Motor neuron (in vitro differentiated cells): ENCODE results near the gene COL21A1. TPM values are rescaled to one million over a fixed set of nuclear protein-coding genes. Genes with fewer than 3 reads are reported as not detected.

ENCODE experiments used
- ATAC-seq, 8 experiments: fragments of 200-7000 bp; cut with Tn5 transposase; replicated peaks in 6 of 8; 2 replicates each; pipeline ENCODE4 v1.8.0; 2021; ENCODE audit warnings: mild to moderate bottlenecking in 8 of 8, moderate library complexity in 8 of 8
- H3K27ac ChIP-seq, 2 donors: fragments of 250-450 bp; sonication (Bioruptor Pico); 2 replicates each; pipeline ENCODE4 v1.9.0; 2021; ENCODE audit warnings: antibody characterized with exemption in 2 of 2, mild to moderate bottlenecking in 2 of 2, moderate library complexity in 1 of 2
- H3K4me1 ChIP-seq, 2 donors: fragments of 250-450 bp; sonication (Bioruptor Pico); replicated peaks in 1 of 2; 2 replicates each; pipeline ENCODE4 v1.6.1; 2021; ENCODE audit warnings: antibody characterized with exemption in 2 of 2, mild to moderate bottlenecking in 2 of 2, moderate library complexity in 1 of 2
- H3K4me3 ChIP-seq, 5 donors: fragments of 250-450 bp; sonication (Bioruptor Pico); 2 replicates each; pipeline ENCODE4 v1.9.0; 2021; ENCODE audit warnings: antibody characterized with exemption in 5 of 5, mild to moderate bottlenecking in 5 of 5, moderate library complexity in 4 of 5
- WGBS, 10 experiments: fragments of 450-650 bp; shearing (Covaris generic); methylation state at CpG; one replicate each; pipeline ENCODE4 v1.0.0; 2022; 5-methylcytosine and 5-hydroxymethylcytosine counted together
- in situ Hi-C, 9 experiments: fragments of 400-800 bp; cut with MboI; loops; one replicate each; pipeline ENCODE4 v1.15.0; 2021; ENCODE audit warnings: low sequenced_read_pairs in 9 of 9, low pct_unique_long_range_greater_than_20kb in 2 of 9; ENCODE audit not compliant: unreplicated experiment in 9 of 9
- total RNA-seq, 8 experiments: library from RNA; unstranded; fragments of 300-600 nt; gene quantifications; 2 replicates each; pipeline versions ENCODE4 v1.2.3 to v1.2.4, GENCODE V29; 2022

The COL21A1 gene
- total RNA-seq, 8 experiments from 2014 or later = 0.05 to 124 (median 0.62) TPM

GRCh38 chr6:56214041-56214702 lies 33.2 kb downstream of the COL21A1 start:
- in situ Hi-C loops = no loop called here
- Histone ChIP-seq H3K4me3 (no peak overlapping the region), H3K27ac (no peak overlapping the region), H3K4me1 (no peaks in the 10 kb centered on the region)
- no peak for ATAC-seq

- Histone ChIP-seq H3K4me3 (no peak overlapping the region), H3K4me1 (no peaks in the 10 kb centered on the region), H3K27ac (no peak overlapping the region)
- in situ Hi-C loops = no loop called here
- WGBS, 10 experiments = 0 to 70% (median 45%) methylated on average over 1 to 2 of the region's 2 CpGs
- no peak for ATAC-seq
These were observed 35.7 kb downstream of the COL21A1 start for GRCh38 chr6:56211724-56212123.

DNA sequence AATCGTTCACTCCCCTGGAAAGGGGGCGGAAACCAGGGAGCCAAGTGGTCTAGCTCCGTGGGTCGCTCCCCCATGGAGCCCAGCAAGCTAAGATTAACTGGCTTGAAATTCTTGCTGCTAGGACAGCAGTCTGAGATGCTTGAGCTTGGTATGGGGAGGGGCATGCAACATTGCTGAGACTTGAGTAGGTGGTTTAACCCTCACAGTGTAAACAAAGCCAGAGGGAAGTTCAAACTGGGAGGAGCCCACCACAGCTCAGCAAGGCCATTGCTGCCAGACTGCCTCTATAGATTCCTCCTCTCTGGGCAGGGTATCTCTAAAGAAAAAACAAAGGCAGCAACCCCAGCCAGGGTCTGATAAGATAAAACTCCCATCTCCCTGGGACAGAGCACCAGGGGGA lies 43.2 kb downstream of the COL21A1 start:
- ATAC-seq = no peak
- no peak overlapping the region for H3K27ac ChIP-seq
- 93 to 100% (median 95%) methylated on average over 2 to 3 of the region's 4 CpGs; no CpG with 5 or more reads in 7 of the 10 experiments for WGBS, 10 experiments
- H3K4me3 ChIP-seq = no peak overlapping the region
- in situ Hi-C loops = no loop called here
- no peaks in the 10 kb centered on the region for H3K4me1 ChIP-seq

GRCh38 chr6:56199956-56200355 lies 47.4 kb downstream of the COL21A1 start:
- Histone ChIP-seq H3K4me1 (no peaks in the 10 kb centered on the region), H3K4me3 (no peak overlapping the region), H3K27ac (no peak overlapping the region)
- in situ Hi-C loops = no loop called here
- whole genome bisulfite sequencing, 10 experiments = 20 to 100% (median 66%) methylated on average over 1 to 3 of the region's 3 CpGs; no CpG with 5 or more reads in 2 of the 10 experiments
- ATAC-seq = no peak

- Histone ChIP-seq H3K4me1 (no peaks in the 10 kb centered on the region), H3K27ac (no peak overlapping the region), H3K4me3 (no peak overlapping the region)
- in situ Hi-C loops = no loop called here
- ATAC-seq = no peak
- 86 to 100% (median 93%) methylated on average over 1 to 5 of the region's 5 CpGs; no CpG with 5 or more reads in 2 of the 10 experiments for WGBS, 10 experiments
These were observed 53.5 kb downstream of the COL21A1 start for GRCh38 chr6:56193846-56194245.

DNA sequence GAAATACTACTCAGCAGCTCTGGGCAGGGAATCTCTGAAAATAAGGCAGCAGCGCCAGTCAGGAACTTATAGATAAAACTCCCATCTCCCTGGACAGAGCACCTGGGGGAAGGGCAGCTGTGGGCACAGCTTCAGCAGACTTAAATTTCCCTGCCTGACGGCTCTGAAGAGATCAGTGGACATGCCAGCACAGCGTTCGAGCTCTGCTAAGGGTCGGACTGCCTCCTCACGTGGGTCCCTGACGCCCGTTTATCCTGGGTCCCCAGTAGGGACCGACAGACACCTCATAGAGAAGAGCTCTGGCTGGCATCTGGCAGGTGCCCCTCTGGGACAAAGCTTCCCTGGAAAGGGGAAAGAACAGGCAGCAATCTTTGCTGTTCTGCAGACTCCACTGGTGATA lies 59.0 kb downstream of the COL21A1 start:
- Histone ChIP-seq H3K4me1 (no peaks in the 10 kb centered on the region), H3K4me3 (no peak overlapping the region), H3K27ac (no peak overlapping the region)
- no peak for ATAC-seq
- in situ Hi-C loops = no loop called here
- 57 to 100% (median 88%) methylated on average over 1 to 9 of the region's 9 CpGs; no CpG with 5 or more reads in 2 of the 10 experiments for WGBS, 10 experiments

DNA sequence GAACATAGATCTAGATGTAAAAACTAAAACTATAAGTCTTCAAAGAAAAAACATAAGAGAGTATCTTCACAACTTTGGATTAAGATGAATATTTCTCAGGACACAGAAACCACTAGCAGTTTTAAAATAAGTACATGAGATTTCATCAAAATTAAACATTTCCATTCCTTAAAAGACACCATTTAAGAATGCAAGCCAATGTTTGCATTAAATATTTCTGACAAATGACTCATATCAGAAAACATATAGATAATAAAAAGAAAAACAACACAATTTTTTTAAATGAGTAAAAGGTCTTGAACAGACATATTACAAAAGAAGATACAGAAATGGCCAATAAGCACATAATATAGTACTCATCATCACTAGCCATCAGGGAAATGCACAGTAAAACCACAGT lies 59.7 kb downstream of the COL21A1 start:
- H3K27ac ChIP-seq = no peak overlapping the region
- no peak for ATAC-seq
- in situ Hi-C loops = no loop called here
- no peak overlapping the region for H3K4me3 ChIP-seq
- no peaks in the 10 kb centered on the region for H3K4me1 ChIP-seq

GRCh38 chr6:56176741-56177140 lies 70.6 kb downstream of the COL21A1 start:
- in situ Hi-C loops = no loop called here
- Histone ChIP-seq H3K4me3 (no peak overlapping the region), H3K27ac (no peak overlapping the region), H3K4me1 (no peaks in the 10 kb centered on the region)
- ATAC-seq = no peak

GRCh38 chr6:56173228-56173627 lies 74.2 kb downstream of the COL21A1 start:
- in situ Hi-C loops = no loop called here
- ATAC-seq = no peak
- WGBS, 10 experiments = no CpG with 5 or more reads among the region's 1 CpG

GRCh38 chr6:56172144-56172543 lies 75.2 kb downstream of the COL21A1 start:
- Histone ChIP-seq H3K4me3 (no peak overlapping the region), H3K4me1 (no peaks in the 10 kb centered on the region), H3K27ac (no peak overlapping the region)
- no peak for ATAC-seq
- in situ Hi-C loops = no loop called here
- 43 to 90% (median 67%) methylated on average over 1 to 2 of the region's 2 CpGs; no CpG with 5 or more reads in 1 of the 10 experiments for whole genome bisulfite sequencing, 10 experiments

More at GRCh38 chr6:56173228-56173627, 74.2 kb downstream of the COL21A1 start:
- no peaks in the 10 kb centered on the region for H3K4me1 ChIP-seq
- no peak overlapping the region for H3K4me3 ChIP-seq
- H3K27ac ChIP-seq = no peak overlapping the region

- in situ Hi-C loops = no loop called here
- Histone ChIP-seq H3K4me3 (no peak overlapping the region), H3K27ac (no peak overlapping the region), H3K4me1 (no peaks in the 10 kb centered on the region)
- 17 to 100% (median 83%) methylated on average over 1 of the region's 1 CpG; no CpG with 5 or more reads in 1 of the 10 experiments for WGBS, 10 experiments
- no peak for ATAC-seq
These were observed 78.0 kb downstream of the COL21A1 start for GRCh38 chr6:56169366-56169765.

DNA sequence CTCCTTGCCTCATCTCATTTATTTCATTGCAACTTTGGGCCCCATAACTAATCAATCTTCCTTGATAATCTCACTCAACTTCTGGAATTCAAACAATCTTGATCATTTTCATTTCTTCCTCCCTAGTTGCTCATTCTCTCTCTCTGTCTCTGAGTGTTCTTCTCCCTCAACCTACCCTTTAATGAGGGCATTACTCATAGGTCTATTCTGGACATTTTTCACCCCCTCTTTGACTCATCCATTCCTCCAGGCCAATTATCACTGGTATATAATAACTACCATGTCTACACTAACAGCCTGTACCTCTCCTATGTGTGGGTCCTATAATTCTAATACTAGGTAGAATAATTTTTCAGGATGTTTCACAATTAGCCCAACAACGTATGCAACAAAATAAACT lies 78.8 kb downstream of the COL21A1 start:
- in situ Hi-C loops = no loop called here
- Histone ChIP-seq H3K27ac (no peak overlapping the region), H3K4me3 (no peak overlapping the region), H3K4me1 (no peaks in the 10 kb centered on the region)
- WGBS, 10 experiments = 17 to 33% (median 29%) methylated on average over 1 of the region's 1 CpG; no CpG with 5 or more reads in 6 of the 10 experiments
- no peak for ATAC-seq

- Histone ChIP-seq H3K4me3 (no peak overlapping the region), H3K27ac (no peak overlapping the region), H3K4me1 (no peaks in the 10 kb centered on the region)
- 9 to 100% (median 100%) methylated on average over 1 of the region's 1 CpG; no CpG with 5 or more reads in 1 of the 10 experiments for WGBS, 10 experiments
- in situ Hi-C loops = no loop called here
- no peak for ATAC-seq
These were observed 85.3 kb downstream of the COL21A1 start for GRCh38 chr6:56162081-56162480.

- no peaks in the 10 kb centered on the region for H3K4me1 ChIP-seq
- in situ Hi-C loops = no loop called here
- H3K4me3 ChIP-seq = no peak overlapping the region
- WGBS, 10 experiments = 48 to 100% (median 86%) methylated on average over 2 of the region's 2 CpGs; no CpG with 5 or more reads in 2 of the 10 experiments
- no peak overlapping the region for H3K27ac ChIP-seq
- ATAC-seq = no peak
These were observed 86.9 kb downstream of the COL21A1 start for GRCh38 chr6:56160489-56160888.
